Ovary (tissue), 9 donors: ENCODE results near the gene ESRP2. TPM values are rescaled to one million over a fixed set of nuclear protein-coding genes. Genes with fewer than 3 reads are reported as not detected.

Source experiments
- DNase-seq, 5 donors: peaks; one replicate each; pipeline ENCODE4 v3.0.0-alpha.2; 2019 to 2020
- H3K27ac ChIP-seq, 2 donors: fragments of 200-600 bp; one replicate each; pipeline versions ENCODE4 v1.5.1 to v1.8.0; 2019 to 2022
- H3K27me3 ChIP-seq: fragments of 200-600 bp; one replicate; pipeline ENCODE4 v1.8.0; 2022
- H3K36me3 ChIP-seq: fragments of 200-600 bp; sonication (generic); one replicate; pipeline ENCODE4 v1.5.1; 2019
- H3K4me1 ChIP-seq: one replicate; pipeline ENCODE4 v1.8.1; 2013; ENCODE audit warnings: mild to moderate bottlenecking, moderate library complexity; ENCODE audit not compliant: insufficient read depth
- H3K4me3 ChIP-seq: fragments of 200-600 bp; sonication (generic); one replicate; pipeline ENCODE4 v1.5.1; 2017
- H3K9me3 ChIP-seq, 2 donors: fragments of 200-600 bp in 1 of 2; sonication (generic) in 1 of 2; one replicate each; pipeline versions ENCODE4 v1.5.1 to v1.8.1; 2013 to 2019; ENCODE audit warnings: mild to moderate bottlenecking in 1 of 2, moderate library complexity in 1 of 2
- EP300 ChIP-seq: sonication (generic); formaldehyde crosslinking; IDR thresholded peaks from one replicate; pipeline ENCODE4 v1.6.1; 2017; ENCODE audit warnings: antibody characterized with exemption
- POLR2A ChIP-seq: fragments of 450-650 bp; IDR thresholded peaks from one replicate; pipeline ENCODE4 v1.6.1; 2017; ENCODE audit warnings: antibody characterized with exemption, mild to moderate bottlenecking, moderate library complexity
- WGBS, 3 donors: extraction: QIAGEN DNeasy Blood & Tissue Kit in 1 of 3; methylation state at CpG; one replicate each; pipeline versions ENCODE4 v1.1.5 to v1.1.7; 2013 to 2017; 5-methylcytosine and 5-hydroxymethylcytosine counted together
- intact Hi-C, 4 donors: fragments of 100-400 bp; cut with DNase I; formaldehyde crosslinking; loops; one replicate each; pipeline versions ENCODE4 v1.11.0 to v1.15.1; 2022 to 2023
- polyA plus RNA-seq, 2 donors: library from polyadenylated mRNA; stranded (reverse); fragments of 200-250 nt in 1 of 2; fragments of 350-450 nt in 1 of 2; fragmentation: Illumina TruSeq in 1 of 2; extraction: RNeasy Lipid Tissue Mini Kit (QIAGEN cat#74804) in 1 of 2; gene quantifications; one replicate each; pipeline ENCODE4 v1.2.3, GENCODE V29; 2013 to 2014
- total RNA-seq, 7 donors: library from RNA; depleted of rRNA in 2 of 7; stranded (reverse); fragments of >200 nt in 2 of 7; fragmentation: NEBNext Ultra II Directional in 3 of 7; extraction: Animal tissue kit (Norgen Biotek cat#: 25700) in 3 of 7; gene quantifications; one replicate each; pipeline versions ENCODE4 v1.1.0 to v1.2.4, GENCODE V29; 2016 to 2023
- TF ChIP-seq, protein P1 (sequence below), 3 donors: fragments of 450-650 bp in 2 of 3; fragments of 200-600 bp in 1 of 3; IDR thresholded peaks; one replicate each; pipeline versions ENCODE4 v1.5.1 to v1.8.0; 2016 to 2022; ENCODE audit warnings: antibody characterized with exemption in 3 of 3, mild to moderate bottlenecking in 1 of 3
- donor health status: DM: no; HTN: no; CAD: no; lungs with moderate emphysema.
- donor health status: DM: no; HTN: no; CAD: no.
- donor health status: Bipolar disorder and iron deficiency.
- donor health status: DM: yes; HTN: yes; CAD: no.
- donor health status: DM: no; HTN: no; CAD: no.
- donor health status: DM: yes; HTN: yes; CAD: no.

Gene ESRP2
- total and polyA plus RNA-seq, 9 donors, result 0.17 to 13.8 (median 1.5) TPM

GRCh38 chr16:68231384-68232136, 4.4 kb downstream of the ESRP2 start:
- DNase-seq, result peak in 2 of 5 donors; percentile 17 to 38
- intact Hi-C loops, result loop anchor here in 3 of 4 donors (2.0 to 10.0 kb wide), 4 partner anchors 137 to 239 kb away; partner anchors contain the start of gene NFATC3 (in 1 of the 3)
- Histone ChIP-seq H3K4me3 (no peak overlapping the region), H3K27me3 (no peaks in the 10 kb centered on the region), H3K36me3 (no peaks in the 10 kb centered on the region), H3K4me1 (peaks cover 8% of the 10 kb centered on the region), H3K27ac (no peak overlapping the region), H3K9me3 (no peaks in the 10 kb centered on the region)
- 83 to 89% (median 87%) methylated on average over 26 of the region's 26 CpGs for WGBS, 3 donors
- TF ChIP-seq, protein P1, sequence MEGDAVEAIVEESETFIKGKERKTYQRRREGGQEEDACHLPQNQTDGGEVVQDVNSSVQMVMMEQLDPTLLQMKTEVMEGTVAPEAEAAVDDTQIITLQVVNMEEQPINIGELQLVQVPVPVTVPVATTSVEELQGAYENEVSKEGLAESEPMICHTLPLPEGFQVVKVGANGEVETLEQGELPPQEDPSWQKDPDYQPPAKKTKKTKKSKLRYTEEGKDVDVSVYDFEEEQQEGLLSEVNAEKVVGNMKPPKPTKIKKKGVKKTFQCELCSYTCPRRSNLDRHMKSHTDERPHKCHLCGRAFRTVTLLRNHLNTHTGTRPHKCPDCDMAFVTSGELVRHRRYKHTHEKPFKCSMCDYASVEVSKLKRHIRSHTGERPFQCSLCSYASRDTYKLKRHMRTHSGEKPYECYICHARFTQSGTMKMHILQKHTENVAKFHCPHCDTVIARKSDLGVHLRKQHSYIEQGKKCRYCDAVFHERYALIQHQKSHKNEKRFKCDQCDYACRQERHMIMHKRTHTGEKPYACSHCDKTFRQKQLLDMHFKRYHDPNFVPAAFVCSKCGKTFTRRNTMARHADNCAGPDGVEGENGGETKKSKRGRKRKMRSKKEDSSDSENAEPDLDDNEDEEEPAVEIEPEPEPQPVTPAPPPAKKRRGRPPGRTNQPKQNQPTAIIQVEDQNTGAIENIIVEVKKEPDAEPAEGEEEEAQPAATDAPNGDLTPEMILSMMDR (IDR thresholded peaks at IDR 0.05), result no peak
- TF ChIP-seq POLR2A (no peak), EP300 (no peak)

- 88 to 93% (median 90%) methylated on average over 12 of the region's 12 CpGs for WGBS, 3 donors
- intact Hi-C loops, result loop anchor here in 3 of 4 donors (2.0 to 10.0 kb wide), 4 partner anchors 136 to 239 kb away; partner anchors contain the start of gene NFATC3 (in 1 of the 3)
- Histone ChIP-seq H3K27me3 (no peaks in the 10 kb centered on the region), H3K4me3 (no peak overlapping the region), H3K27ac (no peak overlapping the region), H3K36me3 (no peaks in the 10 kb centered on the region), H3K4me1 (peaks cover 4% of the 10 kb centered on the region), H3K9me3 (no peaks in the 10 kb centered on the region)
- peak in 2 of 5 donors; percentile 18 to 27 for DNase-seq
- TF ChIP-seq POLR2A (no peak), EP300 (no peak)
- TF ChIP-seq, protein P1 (IDR thresholded peaks at IDR 0.05), result no peak
Measured at GRCh38 chr16:68230956-68231355, 5.0 kb downstream of the ESRP2 start.

DNA sequence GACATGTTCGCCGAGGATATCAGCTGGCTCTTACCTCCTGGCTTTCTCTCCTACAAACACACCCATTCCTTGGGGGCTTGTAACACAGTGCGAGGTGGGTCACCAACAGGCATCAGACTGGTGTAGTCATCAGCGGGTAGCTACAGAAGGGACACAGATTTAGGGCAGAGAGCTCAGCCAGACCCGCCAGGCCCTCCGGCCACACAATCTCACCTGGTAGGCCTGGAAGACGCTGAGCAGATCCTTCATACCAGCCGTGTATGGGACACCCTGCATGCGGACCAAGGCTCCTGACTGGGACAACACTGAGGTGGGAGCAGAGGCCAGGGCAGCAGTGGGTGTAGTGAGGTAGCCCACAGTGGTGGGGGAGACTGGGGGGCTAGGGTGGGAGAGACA, 5.8 kb downstream of the ESRP2 start:
- TF ChIP-seq POLR2A (no peak), EP300 (no peak)
- TF ChIP-seq, protein P1 (IDR thresholded peaks at IDR 0.05), result no peak
- intact Hi-C loops, result loop anchor here in 3 of 4 donors (2.0 to 10.0 kb wide), 4 partner anchors 135 to 238 kb away; partner anchors contain the start of gene NFATC3 (in 1 of the 3)
- Histone ChIP-seq H3K4me1 (peaks cover 3% of the 10 kb centered on the region), H3K36me3 (no peaks in the 10 kb centered on the region), H3K4me3 (no peak overlapping the region), H3K9me3 (no peaks in the 10 kb centered on the region), H3K27ac (no peak overlapping the region), H3K27me3 (no peaks in the 10 kb centered on the region)
- peak in 1 of 5 donors; percentile 23 for DNase-seq
- WGBS, 3 donors, result 90 to 93% (median 91%) methylated on average over 9 of the region's 9 CpGs

GRCh38 chr16:68229431-68230175, 6.3 kb downstream of the ESRP2 start:
- H3K27ac ChIP-seq, result no peak overlapping the region
- peak in 4 of 5 donors; percentile 28 to 62 (median 48) for DNase-seq
- TF ChIP-seq, protein P1 (IDR thresholded peaks at IDR 0.05), result peak; percentile 74 to 81 (median 76)
- no peak for TF ChIP-seq EP300
- intact Hi-C loops, result loop anchor here (2.0 to 10.0 kb wide), 5 partner anchors 135 to 237 kb away; partner anchors contain the start of gene NFATC3 (in 1 of the 4)
- peaks cover 2% of the 10 kb centered on the region for H3K4me1 ChIP-seq
- WGBS, 3 donors, result 60 to 66% (median 64%) methylated on average over 4 of the region's 4 CpGs
- no peak overlapping the region for H3K4me3 ChIP-seq
- no peaks in the 10 kb centered on the region for H3K9me3 ChIP-seq
- no peaks in the 10 kb centered on the region for H3K27me3 ChIP-seq
- H3K36me3 ChIP-seq, result no peaks in the 10 kb centered on the region
